ENCODE measurements around the gene JOSD2. TPM values are rescaled to one million over a fixed set of nuclear protein-coding genes. Genes with fewer than 3 reads are reported as not detected.
A peak's percentile ranks its signal among the peaks of the same experiment; 100 is the strongest.

Gene JOSD2
- total RNA-seq, 4 donors from 2014 or later = 1.8 to 22.8 (median 5.5) TPM

GRCh38 chr19:50498219-50499056, 12.6 kb downstream of the JOSD2 start:
- H3K27me3 ChIP-seq = no peaks in the 10 kb centered on the region
- DNase-seq = no peak
- no peak overlapping the region for H3K4me3 ChIP-seq
- H3K9me3 ChIP-seq = no peaks in the 10 kb centered on the region
- H3K27ac ChIP-seq = no peak overlapping the region
- intact Hi-C loops (cut with DNase I; ENCODE audit: low total_unique reads) = no loop called here
- no peak for TF ChIP-seq CTCF (IDR thresholded peaks at IDR 0.05)
- TF ChIP-seq POLR2A (IDR thresholded peaks at IDR 0.05) = no peak
- H3K4me1 ChIP-seq = no peaks in the 10 kb centered on the region
- no peaks in the 10 kb centered on the region for H3K36me3 ChIP-seq

GRCh38 chr19:50497022-50497405, 14.0 kb downstream of the JOSD2 start:
- no peaks in the 10 kb centered on the region for H3K36me3 ChIP-seq
- no peaks in the 10 kb centered on the region for H3K9me3 ChIP-seq
- H3K27me3 ChIP-seq = no peaks in the 10 kb centered on the region
- no peak overlapping the region for H3K27ac ChIP-seq
- DNase-seq = peak in 1 of 2 donors; percentile 4
- intact Hi-C loops (cut with DNase I; ENCODE audit: low total_unique reads) = no loop called here
- TF ChIP-seq CTCF (IDR thresholded peaks at IDR 0.05) (no peak), POLR2A (IDR thresholded peaks at IDR 0.05) (no peak)
- no peaks in the 10 kb centered on the region for H3K4me1 ChIP-seq
- H3K4me3 ChIP-seq = no peak overlapping the region

- H3K9me3 ChIP-seq = no peaks in the 10 kb centered on the region
- H3K4me3 ChIP-seq = no peak overlapping the region
- H3K27ac ChIP-seq = no peak overlapping the region
- TF ChIP-seq CTCF (IDR thresholded peaks at IDR 0.05) (no peak), POLR2A (IDR thresholded peaks at IDR 0.05) (no peak)
- DNase-seq = peak in 1 of 2 donors; percentile 5
- no peaks in the 10 kb centered on the region for H3K36me3 ChIP-seq
- H3K27me3 ChIP-seq = no peaks in the 10 kb centered on the region
- no peaks in the 10 kb centered on the region for H3K4me1 ChIP-seq
- intact Hi-C loops (cut with DNase I; ENCODE audit: low total_unique reads) = no loop called here
These were observed 14.6 kb downstream of the JOSD2 start for GRCh38 chr19:50496189-50497021.

- intact Hi-C loops (cut with DNase I; ENCODE audit: low total_unique reads) = no loop called here
- no peak for DNase-seq
- no peaks in the 10 kb centered on the region for H3K9me3 ChIP-seq
- no peak overlapping the region for H3K27ac ChIP-seq
- H3K4me3 ChIP-seq = no peak overlapping the region
- no peaks in the 10 kb centered on the region for H3K4me1 ChIP-seq
- TF ChIP-seq CTCF (IDR thresholded peaks at IDR 0.05) (no peak), POLR2A (IDR thresholded peaks at IDR 0.05) (no peak)
- H3K36me3 ChIP-seq = no peaks in the 10 kb centered on the region
- no peaks in the 10 kb centered on the region for H3K27me3 ChIP-seq
These were observed 15.9 kb downstream of the JOSD2 start for GRCh38 chr19:50495020-50495531.
